BE2C (cell line): ENCODE measurements around the gene CADM1.

Source experiments
- DNase-seq: peaks from one replicate; pipeline ENCODE4 v3.0.0-alpha.2; 2020
- H3K27me3 ChIP-seq: fragments of 250-450 bp; sonication (Bioruptor Pico); 2 replicates; pipeline ENCODE4 v1.5.1; 2020; ENCODE audit warnings: mild to moderate bottlenecking
- H3K36me3 ChIP-seq: fragments of 250-450 bp; sonication (Bioruptor Pico); 2 replicates; pipeline ENCODE4 v1.5.1; 2020; ENCODE audit warnings: mild to moderate bottlenecking
- H3K4me1 ChIP-seq: fragments of 250-450 bp; sonication (Bioruptor Pico); 2 replicates; pipeline ENCODE4 v1.5.1; 2020
- H3K4me3 ChIP-seq: 2 replicates; pipeline ENCODE4 v1.5.1; 2011; ENCODE audit warnings: low read depth, low read length
- H3K9me3 ChIP-seq: fragments of 250-450 bp; sonication (Bioruptor Pico); 2 replicates; pipeline ENCODE4 v1.5.1; 2020
- TF ChIP-seq, protein P1 (sequence below): IDR thresholded peaks from 2 replicates; pipeline ENCODE4 v1.5.1; 2012; ENCODE audit warnings: mild to moderate bottlenecking, low read depth, low read length

CADM1 gene

DNA sequence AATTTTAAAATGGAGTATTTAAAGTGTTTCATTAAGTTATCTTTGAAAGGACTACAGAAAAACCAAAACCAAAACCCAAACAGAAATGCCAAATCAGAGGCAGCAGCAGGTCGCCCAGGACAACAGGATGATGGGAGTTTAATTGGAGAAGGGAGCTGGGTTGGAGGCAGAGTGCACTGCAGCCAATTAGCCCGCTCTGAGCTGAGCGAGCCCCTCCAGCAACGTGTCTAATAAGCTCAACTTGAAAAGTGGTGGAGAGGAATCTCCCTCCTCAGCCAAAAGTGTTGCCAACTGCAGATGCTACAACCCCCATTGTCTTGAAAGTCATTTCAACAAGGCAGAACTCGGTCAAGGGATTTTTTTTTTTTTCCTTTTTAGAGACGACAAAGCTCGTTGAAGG, 323.9 kb downstream of the CADM1 start:
- H3K36me3 ChIP-seq: peaks cover 3% of the 10 kb centered on the region; the same call in 1 of the 2 replicates
- no peaks in the 10 kb centered on the region for H3K27me3 ChIP-seq
- no peaks in the 10 kb centered on the region for H3K9me3 ChIP-seq
- TF ChIP-seq, protein P1, sequence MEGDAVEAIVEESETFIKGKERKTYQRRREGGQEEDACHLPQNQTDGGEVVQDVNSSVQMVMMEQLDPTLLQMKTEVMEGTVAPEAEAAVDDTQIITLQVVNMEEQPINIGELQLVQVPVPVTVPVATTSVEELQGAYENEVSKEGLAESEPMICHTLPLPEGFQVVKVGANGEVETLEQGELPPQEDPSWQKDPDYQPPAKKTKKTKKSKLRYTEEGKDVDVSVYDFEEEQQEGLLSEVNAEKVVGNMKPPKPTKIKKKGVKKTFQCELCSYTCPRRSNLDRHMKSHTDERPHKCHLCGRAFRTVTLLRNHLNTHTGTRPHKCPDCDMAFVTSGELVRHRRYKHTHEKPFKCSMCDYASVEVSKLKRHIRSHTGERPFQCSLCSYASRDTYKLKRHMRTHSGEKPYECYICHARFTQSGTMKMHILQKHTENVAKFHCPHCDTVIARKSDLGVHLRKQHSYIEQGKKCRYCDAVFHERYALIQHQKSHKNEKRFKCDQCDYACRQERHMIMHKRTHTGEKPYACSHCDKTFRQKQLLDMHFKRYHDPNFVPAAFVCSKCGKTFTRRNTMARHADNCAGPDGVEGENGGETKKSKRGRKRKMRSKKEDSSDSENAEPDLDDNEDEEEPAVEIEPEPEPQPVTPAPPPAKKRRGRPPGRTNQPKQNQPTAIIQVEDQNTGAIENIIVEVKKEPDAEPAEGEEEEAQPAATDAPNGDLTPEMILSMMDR: no peak
- H3K4me3 ChIP-seq: no peak overlapping the region
- DNase-seq: no peak
- peaks cover 4% of the 10 kb centered on the region for H3K4me1 ChIP-seq

DNA sequence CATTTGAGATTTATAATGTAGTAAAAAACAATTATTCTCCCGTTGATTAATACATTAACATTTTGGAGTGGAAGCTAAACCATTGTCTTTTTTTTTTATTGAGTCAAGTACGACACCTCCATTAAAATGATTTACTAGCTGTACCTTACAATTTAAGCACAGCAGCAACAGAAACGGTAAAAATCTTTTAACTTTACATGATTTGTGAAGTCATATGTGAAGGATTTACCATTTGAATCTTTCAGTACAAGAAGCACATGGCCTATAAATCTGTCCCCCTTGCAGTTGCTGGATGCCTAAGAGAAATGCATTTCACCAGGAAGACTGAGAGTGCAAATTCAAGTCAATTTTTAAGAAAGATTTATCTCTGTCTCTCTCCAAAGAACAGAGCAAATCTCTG, 324.6 kb downstream of the CADM1 start:
- peaks cover 4% of the 10 kb centered on the region for H3K4me1 ChIP-seq
- H3K36me3 ChIP-seq: peaks cover 3% of the 10 kb centered on the region; the same call in 1 of the 2 replicates
- no peaks in the 10 kb centered on the region for H3K27me3 ChIP-seq
- DNase-seq: no peak
- H3K9me3 ChIP-seq: no peaks in the 10 kb centered on the region
- TF ChIP-seq, protein P1: no peak
- H3K4me3 ChIP-seq: no peak overlapping the region

- no peak for DNase-seq
- peaks cover 3% of the 10 kb centered on the region for H3K4me1 ChIP-seq
- peaks cover 3% of the 10 kb centered on the region; the same call in 1 of the 2 replicates for H3K36me3 ChIP-seq
- TF ChIP-seq, protein P1: no peak
- no peaks in the 10 kb centered on the region for H3K9me3 ChIP-seq
- no peaks in the 10 kb centered on the region for H3K27me3 ChIP-seq
- H3K4me3 ChIP-seq: no peak overlapping the region
Observed at GRCh38 chr11:115178705-115179104, 325.5 kb downstream of the CADM1 start.

DNA sequence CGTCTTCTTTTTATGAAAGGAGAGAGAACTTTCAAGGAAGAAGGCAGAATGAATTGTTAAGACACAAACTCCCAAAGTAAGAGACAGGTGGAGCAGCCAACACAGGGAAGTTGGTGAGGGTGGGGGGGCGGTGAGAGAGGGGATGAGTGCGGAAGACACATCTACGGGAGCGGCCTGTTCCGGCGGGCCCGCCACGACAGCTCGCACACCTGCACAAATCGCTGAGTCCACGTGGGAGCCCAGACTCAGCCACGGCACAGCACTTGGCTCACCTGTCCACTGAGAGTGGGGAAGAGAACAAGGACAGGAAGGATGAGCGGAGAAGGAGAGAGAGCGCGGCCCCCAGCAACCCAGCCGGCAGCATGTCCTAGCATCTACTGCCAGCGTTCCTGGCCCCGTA, 331.1 kb downstream of the CADM1 start:
- Histone ChIP-seq H3K4me3 (no peak overlapping the region), H3K9me3 (no peaks in the 10 kb centered on the region), H3K36me3 (peaks cover 3% of the 10 kb centered on the region; the same call in 1 of the 2 replicates), H3K27me3 (no peaks in the 10 kb centered on the region), H3K4me1 (no peaks in the 10 kb centered on the region; the same call in none of the 2 replicates)
- DNase-seq: no peak
- TF ChIP-seq, protein P1: no peak

GRCh38 chr11:115170133-115170815, 333.9 kb downstream of the CADM1 start:
- peak; percentile 49 for DNase-seq
- no peak overlapping the region for H3K4me3 ChIP-seq

GRCh38 chr11:115169251-115169650, 335.0 kb downstream of the CADM1 start:
- TF ChIP-seq, protein P1: no peak
- Histone ChIP-seq H3K9me3 (no peaks in the 10 kb centered on the region), H3K4me1 (peaks cover 3% of the 10 kb centered on the region), H3K4me3 (no peak overlapping the region), H3K27me3 (no peaks in the 10 kb centered on the region), H3K36me3 (no peaks in the 10 kb centered on the region; the same call in 1 of the 2 replicates)
- DNase-seq: no peak

More at GRCh38 chr11:115170133-115170815, 333.9 kb downstream of the CADM1 start:
- Histone ChIP-seq H3K9me3 (no peaks in the 10 kb centered on the region), H3K36me3 (no peaks in the 10 kb centered on the region; the same call in 1 of the 2 replicates), H3K4me1 (peaks cover 3% of the 10 kb centered on the region), H3K27me3 (no peaks in the 10 kb centered on the region)
- TF ChIP-seq, protein P1: peak; percentile 81
